ENCODE data around the gene ATXN10.

Gene ATXN10

DNA sequence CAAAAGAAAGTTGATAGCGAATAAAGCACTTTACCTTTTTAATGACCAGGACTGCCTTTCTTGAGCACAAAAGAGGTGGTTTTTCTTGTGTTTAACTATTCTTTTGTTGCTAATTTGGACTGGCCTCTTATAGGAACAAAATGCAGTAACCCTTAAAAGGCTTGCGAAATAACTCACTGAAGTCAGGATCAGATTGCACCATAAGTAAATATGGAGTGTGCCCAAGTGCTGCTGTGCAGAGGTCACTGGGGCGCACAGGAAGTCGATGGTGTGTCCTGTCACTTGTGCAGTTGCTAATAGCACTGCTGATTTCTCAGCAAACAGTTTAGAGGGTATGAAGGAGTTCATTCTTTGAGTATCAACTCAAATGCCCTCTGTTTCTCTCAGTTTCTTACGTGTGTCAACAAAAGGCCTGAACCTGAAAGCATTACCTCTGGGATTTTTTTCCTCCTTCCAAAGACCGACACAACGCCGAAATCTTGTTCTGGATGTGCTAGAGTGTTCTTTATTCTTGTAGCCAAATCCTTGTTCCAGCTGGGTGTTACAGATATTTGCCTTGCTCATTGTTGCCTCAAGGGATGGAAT is 71.3 kb downstream of the ATXN10 start:
- TF ChIP-seq, protein P1, sequence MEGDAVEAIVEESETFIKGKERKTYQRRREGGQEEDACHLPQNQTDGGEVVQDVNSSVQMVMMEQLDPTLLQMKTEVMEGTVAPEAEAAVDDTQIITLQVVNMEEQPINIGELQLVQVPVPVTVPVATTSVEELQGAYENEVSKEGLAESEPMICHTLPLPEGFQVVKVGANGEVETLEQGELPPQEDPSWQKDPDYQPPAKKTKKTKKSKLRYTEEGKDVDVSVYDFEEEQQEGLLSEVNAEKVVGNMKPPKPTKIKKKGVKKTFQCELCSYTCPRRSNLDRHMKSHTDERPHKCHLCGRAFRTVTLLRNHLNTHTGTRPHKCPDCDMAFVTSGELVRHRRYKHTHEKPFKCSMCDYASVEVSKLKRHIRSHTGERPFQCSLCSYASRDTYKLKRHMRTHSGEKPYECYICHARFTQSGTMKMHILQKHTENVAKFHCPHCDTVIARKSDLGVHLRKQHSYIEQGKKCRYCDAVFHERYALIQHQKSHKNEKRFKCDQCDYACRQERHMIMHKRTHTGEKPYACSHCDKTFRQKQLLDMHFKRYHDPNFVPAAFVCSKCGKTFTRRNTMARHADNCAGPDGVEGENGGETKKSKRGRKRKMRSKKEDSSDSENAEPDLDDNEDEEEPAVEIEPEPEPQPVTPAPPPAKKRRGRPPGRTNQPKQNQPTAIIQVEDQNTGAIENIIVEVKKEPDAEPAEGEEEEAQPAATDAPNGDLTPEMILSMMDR (IDR thresholded peaks at IDR 0.05; ENCODE audit: insufficient read depth, missing control alignments), result no peak
- FAIRE-seq, result no peak
- DNase-seq (ENCODE audit: insufficient read length, low spot score), result no peak

- TF ChIP-seq, protein P1 (IDR thresholded peaks at IDR 0.05; ENCODE audit: insufficient read depth, missing control alignments), result no peak
- DNase-seq (ENCODE audit: insufficient read length, low spot score), result no peak
- FAIRE-seq, result no peak
These were observed 72.1 kb downstream of the ATXN10 start for GRCh38 chr22:45743687-45744086.

GRCh38 chr22:45744442-45744841 is 72.8 kb downstream of the ATXN10 start:
- TF ChIP-seq, protein P1 (IDR thresholded peaks at IDR 0.05; ENCODE audit: insufficient read depth, missing control alignments), result no peak
- FAIRE-seq (no peak), DNase-seq (ENCODE audit: insufficient read length, low spot score) (no peak)

GRCh38 chr22:45750626-45751025 is 79.0 kb downstream of the ATXN10 start:
- FAIRE-seq, result no peak
- TF ChIP-seq, protein P1 (IDR thresholded peaks at IDR 0.05; ENCODE audit: insufficient read depth, missing control alignments), result no peak
- no peak for DNase-seq (ENCODE audit: insufficient read length, low spot score)

- FAIRE-seq (no peak), DNase-seq (ENCODE audit: insufficient read length, low spot score) (no peak)
- TF ChIP-seq, protein P1 (IDR thresholded peaks at IDR 0.05; ENCODE audit: insufficient read depth, missing control alignments), result no peak
These were observed 80.4 kb downstream of the ATXN10 start for GRCh38 chr22:45752036-45752435.

GRCh38 chr22:45754822-45755221 is 83.2 kb downstream of the ATXN10 start:
- no peak for FAIRE-seq

GRCh38 chr22:45756558-45756957 is 84.9 kb downstream of the ATXN10 start:
- TF ChIP-seq, protein P1 (IDR thresholded peaks at IDR 0.05; ENCODE audit: insufficient read depth, missing control alignments), result no peak
- FAIRE-seq (no peak), DNase-seq (ENCODE audit: insufficient read length, low spot score) (no peak)

More at GRCh38 chr22:45754822-45755221, 83.2 kb downstream of the ATXN10 start:
- TF ChIP-seq, protein P1 (IDR thresholded peaks at IDR 0.05; ENCODE audit: insufficient read depth, missing control alignments), result no peak
- DNase-seq (ENCODE audit: insufficient read length, low spot score), result no peak

Data from D721Med (cell line).